ENCODE measurements around the gene GSX1.
A peak's percentile ranks its signal among the peaks of the same experiment; 100 is the strongest.
"Not testable (repeated sequence)": the region's sequence is repeated elsewhere in the genome, so short reads cannot be mapped to it uniquely, and the experiment has no call there.

GSX1 gene

DNA sequence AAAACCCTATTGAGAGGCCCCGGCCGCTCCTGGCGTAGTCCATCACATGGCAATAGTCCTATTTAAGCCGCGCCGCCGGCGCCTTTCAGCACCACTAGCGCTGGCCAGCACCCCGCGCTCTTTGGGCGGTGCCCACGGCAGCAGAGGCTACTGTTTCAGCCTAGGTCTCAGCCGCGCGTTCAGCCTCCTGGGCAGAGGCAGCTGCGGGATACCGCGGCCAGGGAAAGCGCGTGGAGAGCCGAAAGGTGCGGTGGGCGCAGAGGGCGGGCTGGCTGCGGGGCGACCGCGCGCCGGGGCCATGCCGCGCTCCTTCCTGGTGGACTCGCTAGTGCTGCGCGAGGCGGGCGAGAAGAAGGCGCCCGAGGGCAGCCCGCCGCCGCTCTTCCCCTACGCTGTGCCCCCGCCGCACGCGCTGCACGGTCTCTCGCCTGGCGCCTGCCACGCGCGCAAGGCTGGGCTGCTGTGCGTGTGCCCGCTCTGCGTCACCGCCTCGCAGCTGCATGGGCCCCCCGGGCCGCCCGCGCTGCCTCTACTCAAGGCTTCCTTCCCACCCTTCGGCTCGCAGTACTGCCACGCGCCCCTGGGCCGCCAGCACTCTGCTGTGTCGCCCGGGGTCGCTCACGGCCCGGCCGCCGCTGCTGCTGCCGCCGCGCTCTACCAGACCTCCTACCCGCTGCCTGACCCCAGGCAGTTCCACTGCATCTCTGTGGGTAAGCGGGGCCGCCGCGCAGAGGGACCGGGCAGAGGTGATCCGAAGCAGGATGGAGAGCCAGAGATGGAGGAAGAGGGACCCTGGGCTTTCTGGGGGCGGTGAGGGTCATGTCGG lies at the start of gene GSX1:
Gene GSX1 (plus strand): TSS at position 91 of the 826 bp plus-strand sequence. CDS start 208 bp downstream, at position 299.
- DNase-seq (ENCODE audit: low read depth in 1 of 2, low spot score in 1 of 2) = peak in 1 of 2 donors; percentile 15

DNA sequence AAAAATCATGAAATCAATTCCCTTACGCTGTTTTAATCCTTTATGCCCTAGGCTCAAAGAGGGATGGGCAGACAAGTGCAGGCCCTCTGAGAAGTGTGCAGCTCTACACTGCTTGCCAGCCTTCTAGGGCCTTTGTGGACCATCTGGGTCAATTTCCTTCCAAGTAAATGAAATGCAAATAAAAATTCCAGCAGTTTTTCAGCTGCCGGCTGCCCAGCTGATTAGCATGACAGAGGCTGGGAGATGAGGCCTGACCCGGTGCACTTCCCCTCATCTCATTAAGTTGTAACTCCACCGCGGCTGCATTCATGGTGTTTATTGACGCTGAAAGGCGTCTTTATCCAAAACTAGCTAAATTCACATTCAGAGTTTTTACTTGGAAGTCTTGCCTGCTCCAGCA lies 47.5 kb upstream of the GSX1 start:
- DNase-seq (ENCODE audit: low read depth in 1 of 2, low spot score in 1 of 2) = no peak

DNA sequence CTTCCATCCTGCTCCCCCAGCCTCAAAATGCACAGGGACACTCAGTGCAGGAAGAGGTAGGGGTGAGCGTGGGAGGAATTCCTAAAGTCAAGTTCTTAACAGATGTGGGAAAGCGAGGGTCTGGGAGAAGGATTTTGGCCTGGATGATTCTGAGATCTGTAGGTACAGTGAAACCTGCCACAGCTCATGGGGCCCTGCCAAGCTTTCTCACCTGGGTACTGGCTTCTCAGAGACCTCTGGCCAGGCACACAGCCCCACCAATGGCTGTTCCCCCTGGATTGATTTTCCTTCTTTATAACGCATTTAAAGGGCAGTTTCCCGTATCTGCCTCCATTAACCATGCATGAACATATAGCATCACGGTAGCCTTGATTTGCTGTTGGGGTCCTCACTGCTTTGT lies 47.0 kb upstream of the GSX1 start:
- DNase-seq (ENCODE audit: low read depth in 1 of 2, low spot score in 1 of 2) = no peak

DNA sequence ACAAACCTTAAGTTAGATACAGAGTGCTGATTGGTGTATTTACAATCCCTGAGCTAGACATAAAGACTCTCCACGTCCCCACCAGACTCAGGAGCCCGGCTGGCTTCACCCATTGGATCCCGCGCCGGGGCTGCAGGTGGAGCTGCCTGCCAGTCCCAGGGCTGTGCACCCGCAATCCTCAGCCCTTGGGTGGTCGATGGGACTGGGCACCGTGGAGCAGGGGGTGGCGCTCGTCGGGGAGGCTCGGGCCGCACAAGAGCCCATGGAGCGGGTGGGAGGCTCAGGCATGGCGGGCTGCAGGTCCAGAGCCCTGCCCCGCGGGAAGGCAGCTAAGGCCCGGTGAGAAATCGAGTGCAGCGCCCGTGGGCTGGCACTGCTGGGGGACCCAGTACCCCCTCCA lies 44.1 kb upstream of the GSX1 start:
- not testable (repeated sequence) for DNase-seq (ENCODE audit: low read depth in 1 of 2, low spot score in 1 of 2)

DNA sequence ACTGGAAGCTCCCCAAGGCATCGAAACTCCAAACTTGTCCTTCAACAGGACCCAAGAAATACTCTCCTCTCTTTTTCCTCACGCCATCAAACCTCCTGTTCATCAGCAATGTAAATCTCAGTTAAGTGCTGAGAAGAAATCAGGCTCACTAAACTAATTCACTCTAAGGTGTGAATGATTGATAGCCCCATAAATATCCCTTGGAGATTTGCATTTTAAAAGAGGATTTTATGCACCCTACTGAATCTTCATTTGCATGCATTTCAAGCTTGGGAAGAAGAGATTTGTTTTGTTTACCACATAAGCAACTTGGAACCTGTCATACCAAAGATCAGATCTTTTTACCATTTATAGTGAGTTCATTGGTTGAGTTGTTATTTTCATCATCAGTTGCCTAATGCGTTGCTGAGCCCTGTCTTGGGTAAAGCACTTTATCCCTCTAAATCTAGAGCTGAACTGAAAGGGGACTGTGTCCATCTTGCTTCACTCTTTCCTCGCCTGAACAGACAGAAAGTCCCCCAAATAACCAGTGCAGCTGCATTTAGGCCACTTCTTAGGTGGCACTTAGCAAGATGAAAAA lies 40.2 kb upstream of the GSX1 start:
- no peak for DNase-seq (ENCODE audit: low read depth in 1 of 2, low spot score in 1 of 2)

DNA sequence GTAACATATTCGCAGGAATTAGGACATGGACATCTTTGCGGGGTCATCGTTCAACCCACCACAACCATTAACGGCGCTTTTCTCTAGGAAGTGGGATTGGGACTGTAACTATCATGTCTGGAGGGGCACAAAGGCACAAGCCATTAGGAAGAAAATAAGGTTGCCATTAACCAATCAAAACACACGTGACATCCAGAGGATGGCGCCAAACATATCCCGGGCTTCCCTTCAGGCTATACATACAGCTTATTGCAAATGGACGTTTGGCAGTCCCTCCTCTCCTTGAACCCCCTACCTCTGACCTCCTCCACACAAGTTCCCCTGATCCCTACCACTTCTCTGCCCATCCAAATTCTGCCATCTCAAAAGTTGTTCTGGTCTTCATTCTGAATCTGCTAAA lies 26.6 kb upstream of the GSX1 start:
- DNase-seq (ENCODE audit: low read depth in 1 of 2, low spot score in 1 of 2) = no peak

DNA sequence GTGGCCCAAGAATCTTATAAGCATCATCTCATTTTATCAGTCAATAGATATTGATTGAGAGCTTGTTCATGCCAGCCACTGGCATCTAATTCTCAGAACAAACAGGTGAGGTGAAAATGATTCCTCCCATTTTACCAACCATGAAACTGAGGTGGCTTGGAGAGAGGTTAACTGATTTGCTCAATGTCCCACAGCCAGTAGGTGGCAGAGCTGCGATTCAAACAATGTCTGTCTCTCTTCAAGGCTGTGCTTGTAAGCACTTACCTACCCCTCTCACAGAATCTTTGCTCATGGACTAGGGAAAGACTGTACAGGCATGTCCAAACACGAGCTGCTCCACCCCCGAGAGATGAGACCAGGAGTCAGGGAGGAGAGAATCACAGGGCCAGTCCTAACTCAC lies 21.5 kb upstream of the GSX1 start:
- no peak for DNase-seq (ENCODE audit: low read depth in 1 of 2, low spot score in 1 of 2)

DNA sequence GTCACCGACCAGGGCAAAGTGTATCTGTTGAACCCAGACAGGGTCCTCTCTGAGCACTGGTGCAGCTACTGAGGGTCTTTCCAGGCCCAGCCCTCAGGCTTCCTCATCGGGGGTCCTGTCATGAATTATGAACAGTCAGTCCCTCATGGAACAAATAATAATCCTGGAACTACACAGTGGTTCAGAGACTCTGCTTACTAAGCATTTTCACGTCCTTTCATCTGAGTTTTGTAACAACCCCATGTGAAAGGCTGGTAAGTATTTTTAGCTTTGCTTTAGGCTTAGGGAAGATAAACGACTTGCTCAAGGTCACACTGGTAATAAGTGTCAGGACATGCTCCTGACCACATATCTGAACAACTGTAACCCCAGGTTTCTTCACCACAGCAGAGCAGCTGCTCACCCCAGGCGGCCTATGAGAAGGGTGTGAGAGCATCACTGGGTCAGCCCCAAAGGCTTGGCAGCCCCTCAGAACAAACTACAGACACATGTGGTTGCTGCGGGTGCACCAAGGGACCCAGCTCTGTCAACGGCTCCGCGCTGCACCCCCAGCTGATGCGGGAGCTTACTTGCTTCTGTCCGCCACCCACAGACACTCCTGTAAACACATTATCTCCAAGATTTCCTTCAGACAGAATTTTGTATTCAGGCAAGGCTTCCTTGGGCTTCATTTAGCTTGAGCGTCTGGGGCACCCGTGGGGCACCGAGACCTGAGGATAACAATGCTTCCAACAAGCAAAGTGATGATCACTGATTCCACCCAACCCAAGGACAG lies 19.4 kb upstream of the GSX1 start:
- DNase-seq (ENCODE audit: low read depth in 1 of 2, low spot score in 1 of 2) = no peak

DNA sequence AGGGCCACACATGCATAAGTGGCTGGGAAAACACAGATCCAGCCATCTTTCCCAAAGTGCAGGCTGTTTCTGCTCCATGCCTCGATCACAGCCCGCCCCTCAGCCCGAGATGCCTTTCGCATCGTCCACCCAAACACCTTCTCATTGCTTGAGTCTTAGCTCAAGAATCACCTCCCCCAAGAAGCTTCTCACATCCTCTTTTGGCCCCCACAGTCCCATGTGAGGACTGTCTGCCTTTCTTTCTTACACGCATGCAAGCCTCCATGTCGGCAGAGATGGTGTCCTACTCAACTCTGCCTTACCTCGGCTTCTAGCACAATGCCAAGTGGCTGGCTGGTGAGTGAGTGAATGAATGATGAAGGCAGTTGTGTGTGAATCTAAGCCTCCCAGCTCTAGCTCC lies 18.1 kb upstream of the GSX1 start:
- no peak for DNase-seq (ENCODE audit: low read depth in 1 of 2, low spot score in 1 of 2)

DNA sequence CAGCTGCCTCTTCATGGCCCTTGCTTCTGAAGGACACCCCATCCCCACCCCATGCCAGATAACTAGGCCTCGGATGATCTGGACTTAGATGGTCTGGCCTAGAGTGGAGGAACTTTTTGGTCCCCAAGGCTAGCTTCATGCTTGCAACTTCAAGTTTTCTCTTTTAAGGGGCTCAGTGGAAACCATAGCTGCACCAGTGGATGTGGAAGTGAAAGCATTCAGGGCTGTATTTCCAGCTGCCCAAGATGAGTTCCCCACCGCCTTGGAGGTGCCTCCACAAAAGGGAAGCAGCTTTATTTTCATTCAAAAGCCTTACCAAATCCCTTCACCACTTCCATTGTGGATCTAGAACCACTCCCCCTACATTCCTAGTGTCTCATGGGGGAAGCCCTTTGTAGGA lies 17.6 kb upstream of the GSX1 start:
- DNase-seq (ENCODE audit: low read depth in 1 of 2, low spot score in 1 of 2) = no peak

DNA sequence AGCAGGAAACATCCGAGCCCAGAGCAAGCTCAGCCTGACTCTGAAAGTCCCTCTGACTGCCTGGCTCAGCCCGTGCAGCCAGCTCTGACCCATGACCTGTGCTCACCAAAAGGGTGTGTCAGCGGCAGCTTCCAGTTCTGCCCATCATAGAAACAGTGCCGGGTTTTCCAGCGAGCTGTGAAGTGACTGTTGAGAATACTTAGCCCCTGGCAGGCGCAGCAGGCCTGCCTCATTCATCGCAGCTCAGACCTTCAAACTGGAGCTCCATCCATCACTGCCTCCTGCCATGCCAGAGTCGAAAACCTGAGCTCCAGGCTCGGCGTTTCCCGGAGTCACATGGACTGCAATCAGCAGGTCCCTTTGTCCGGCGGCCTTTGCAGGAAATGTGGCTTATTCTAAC lies 16.3 kb upstream of the GSX1 start:
- no peak for DNase-seq (ENCODE audit: low read depth in 1 of 2, low spot score in 1 of 2)

DNA sequence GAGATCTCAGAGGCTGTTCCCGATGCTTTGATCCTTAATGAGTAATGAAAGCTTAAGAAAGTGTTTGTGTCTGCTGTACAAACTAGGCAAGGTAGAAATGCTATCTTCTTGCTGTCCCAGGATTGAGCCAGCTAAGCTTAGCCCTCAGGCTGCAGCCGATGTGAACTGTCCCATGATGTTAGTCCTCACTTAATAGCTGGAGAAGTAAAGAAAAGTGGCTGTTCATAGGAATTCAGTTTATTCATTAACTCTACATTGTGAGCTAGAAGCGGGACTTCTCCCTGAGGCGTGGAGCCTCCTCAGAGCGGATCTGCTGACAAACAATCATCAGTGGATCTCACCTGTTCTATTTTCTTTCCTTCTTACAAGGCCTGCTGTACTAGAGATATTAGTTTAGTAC lies 10.1 kb upstream of the GSX1 start:
- DNase-seq (ENCODE audit: low read depth in 1 of 2, low spot score in 1 of 2) = no peak

DNA sequence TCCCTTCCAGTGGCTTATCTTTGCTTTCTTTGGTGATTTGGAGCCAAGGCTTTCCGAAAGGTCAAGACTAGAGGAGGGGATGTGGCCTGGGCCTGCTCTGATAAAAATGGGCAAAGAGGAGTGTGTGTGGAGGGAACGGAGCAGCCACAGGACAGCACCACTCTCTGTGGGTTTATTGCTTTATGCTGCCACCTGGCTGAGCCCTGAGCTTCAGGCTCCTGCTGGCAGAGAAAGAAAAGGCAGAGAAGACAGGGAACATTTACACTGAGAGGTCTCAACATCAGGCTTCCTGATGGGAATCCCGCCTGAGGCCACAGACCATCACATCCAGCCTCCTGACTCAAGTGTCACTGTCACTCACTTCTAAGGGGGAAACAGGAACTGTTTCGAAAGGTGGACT lies 9.2 kb upstream of the GSX1 start:
- DNase-seq (ENCODE audit: low read depth in 1 of 2, low spot score in 1 of 2) = no peak

DNA sequence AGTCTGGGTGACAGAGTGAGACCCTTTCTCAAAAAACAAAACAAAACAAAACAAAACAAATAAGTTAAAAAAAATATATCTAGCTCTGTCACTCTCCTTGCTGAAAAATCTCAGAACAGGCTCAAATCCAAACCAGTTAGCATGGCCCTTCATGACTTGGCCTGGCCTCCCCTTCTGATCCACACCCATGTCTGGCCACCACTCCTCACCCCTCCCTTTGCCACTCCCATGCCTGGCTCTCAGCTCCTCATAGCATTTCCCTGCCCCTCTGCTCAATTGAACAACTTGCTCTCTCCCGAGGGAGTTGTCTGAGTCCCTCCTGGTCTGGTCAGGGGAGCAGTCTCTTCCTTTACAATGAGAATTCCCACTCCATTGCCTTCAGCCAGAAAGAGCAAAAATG lies 4.0 kb upstream of the GSX1 start:
- DNase-seq (ENCODE audit: low read depth in 1 of 2, low spot score in 1 of 2) = no peak

DNA sequence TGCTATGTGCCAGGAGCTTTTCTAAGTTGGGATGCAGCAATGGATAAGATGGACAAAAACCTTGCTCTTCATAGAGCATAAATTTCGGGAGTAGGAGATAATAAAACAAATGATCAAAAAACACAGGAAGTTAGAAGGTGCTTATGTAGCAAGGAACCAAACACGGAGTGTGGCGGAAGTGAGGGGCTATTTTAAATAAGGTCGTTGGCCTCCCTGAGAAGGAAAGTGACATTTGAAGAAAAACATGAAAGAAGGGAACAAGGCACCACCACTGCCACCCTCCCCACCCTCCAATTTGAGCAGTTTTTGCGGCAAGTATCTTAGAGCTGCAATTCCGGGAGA lies 3.2 kb upstream of the GSX1 start:
- no peak for DNase-seq (ENCODE audit: low read depth in 1 of 2, low spot score in 1 of 2)

DNA sequence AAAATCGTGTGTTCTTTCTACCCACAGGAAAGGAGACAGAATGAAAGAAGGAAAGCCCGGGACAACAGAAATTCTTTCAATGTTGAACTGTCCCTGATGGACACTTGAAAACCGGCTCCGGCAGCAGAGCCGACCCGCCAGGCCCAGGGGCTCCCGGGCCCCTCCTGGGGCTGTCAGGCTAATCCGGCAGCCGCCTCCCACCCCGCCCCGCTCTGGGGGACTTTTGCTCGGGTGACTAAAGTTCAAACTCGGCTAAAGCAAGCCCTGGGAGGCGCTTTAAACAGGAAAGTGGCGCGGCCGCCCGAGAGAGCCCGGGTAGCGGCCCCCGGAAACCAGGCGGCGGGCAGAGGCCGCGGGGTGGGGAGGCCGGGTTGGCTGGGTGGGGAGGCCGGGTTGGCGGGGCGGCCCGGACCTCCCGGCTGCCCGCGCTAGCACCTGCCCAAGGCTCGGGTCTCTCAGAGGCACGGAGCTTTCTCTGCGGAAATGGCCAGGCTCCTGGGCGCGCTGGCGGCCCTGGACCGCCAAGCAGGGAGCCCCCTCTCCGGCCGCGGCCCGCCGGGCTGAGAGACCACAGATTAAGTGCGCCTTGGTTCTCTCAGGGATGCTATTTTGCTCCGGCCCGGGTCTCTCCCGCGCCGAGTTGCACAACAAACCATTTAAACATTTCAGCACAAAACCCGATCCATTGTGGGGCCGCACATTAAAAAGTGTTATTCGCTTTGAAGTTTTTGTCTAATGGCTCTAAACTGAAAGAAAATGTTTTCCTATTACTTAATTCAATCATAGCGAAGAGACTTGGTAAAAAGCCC lies 2.6 kb upstream of the GSX1 start:
- DNase-seq (ENCODE audit: low read depth in 1 of 2, low spot score in 1 of 2) = no peak

DNA sequence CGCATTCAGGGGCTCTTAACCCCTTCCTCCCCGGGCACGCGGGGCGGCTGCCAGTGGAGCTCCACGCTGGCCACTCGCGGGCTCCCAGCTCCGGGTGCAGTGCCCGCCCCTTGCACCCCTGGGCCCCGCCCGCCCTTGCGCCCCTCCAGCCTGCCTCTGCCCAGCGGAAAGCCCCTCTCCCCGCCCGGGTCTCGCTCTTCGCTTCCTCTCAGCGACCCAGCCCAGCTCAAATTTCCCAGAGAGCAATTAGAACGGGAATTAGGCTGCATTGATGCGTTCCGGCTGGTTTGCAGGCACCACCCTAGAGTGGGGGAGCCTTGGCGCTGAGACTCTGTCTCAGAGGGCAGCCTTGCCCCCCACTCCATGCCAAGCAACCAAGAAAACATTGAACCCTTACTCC lies 1.8 kb upstream of the GSX1 start:
- no peak for DNase-seq (ENCODE audit: low read depth in 1 of 2, low spot score in 1 of 2)

DNA sequence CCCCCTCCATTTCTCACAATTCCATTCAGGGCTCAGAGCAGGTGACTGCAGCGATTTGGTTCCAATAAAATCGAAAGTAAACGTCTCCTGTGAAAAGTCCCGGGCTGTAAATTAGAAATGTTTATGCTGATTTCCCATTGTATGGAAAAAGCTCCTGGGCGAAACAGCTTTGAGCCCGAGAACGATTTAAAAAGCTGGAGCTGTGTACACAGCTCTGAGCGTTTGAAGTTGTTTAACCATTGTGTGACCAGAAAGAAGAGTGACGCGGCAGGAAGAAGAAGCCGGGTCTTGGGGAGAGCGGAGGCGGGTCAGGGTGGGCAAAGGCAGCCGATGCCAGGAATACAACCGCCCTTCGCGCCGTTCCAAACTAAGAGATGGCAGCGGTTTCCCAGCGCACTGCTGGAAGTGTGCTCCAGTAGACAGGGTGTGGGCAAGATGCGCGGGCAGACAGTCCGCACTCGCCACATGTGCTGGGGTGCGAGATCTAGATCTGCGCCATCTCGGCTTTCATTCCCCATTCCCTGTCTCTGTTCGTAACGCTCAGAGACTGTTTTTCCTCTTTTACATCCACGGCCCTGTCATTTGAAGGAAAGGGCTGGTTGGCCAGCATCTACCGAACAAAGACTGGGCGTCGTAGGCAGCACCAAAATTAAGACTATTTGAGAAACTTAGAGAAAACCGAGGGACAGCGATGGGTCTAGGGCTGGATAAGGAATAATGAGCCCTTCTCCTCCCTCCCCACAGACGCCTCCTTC lies 960 bp upstream of the GSX1 start:
- no peak for DNase-seq (ENCODE audit: low read depth in 1 of 2, low spot score in 1 of 2)

DNA sequence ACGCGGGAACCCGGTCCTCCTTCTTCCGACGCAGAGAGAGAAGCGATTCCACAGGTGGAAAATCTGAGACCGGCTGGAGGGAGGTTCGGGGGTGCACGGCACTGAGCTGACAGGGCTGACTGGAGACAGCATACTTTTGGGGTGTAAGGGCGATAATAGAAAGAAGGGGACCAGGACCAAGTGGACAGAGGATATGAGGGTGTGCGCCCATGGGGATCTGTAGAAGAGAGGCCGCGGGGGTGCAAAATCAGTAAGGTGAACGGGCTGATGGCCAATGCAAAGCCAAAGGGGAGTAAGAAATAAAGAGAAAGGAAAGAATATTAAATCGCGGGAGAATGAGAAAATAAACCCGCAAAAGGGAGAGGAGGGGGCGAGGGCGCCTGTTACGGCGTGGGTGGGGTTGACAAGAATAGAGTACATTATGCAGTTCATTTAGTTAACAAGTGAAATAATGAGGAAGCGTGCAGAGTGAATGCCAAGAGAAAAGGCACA lies 336 bp upstream of the GSX1 start:
- no peak for DNase-seq (ENCODE audit: low read depth in 1 of 2, low spot score in 1 of 2)

DNA sequence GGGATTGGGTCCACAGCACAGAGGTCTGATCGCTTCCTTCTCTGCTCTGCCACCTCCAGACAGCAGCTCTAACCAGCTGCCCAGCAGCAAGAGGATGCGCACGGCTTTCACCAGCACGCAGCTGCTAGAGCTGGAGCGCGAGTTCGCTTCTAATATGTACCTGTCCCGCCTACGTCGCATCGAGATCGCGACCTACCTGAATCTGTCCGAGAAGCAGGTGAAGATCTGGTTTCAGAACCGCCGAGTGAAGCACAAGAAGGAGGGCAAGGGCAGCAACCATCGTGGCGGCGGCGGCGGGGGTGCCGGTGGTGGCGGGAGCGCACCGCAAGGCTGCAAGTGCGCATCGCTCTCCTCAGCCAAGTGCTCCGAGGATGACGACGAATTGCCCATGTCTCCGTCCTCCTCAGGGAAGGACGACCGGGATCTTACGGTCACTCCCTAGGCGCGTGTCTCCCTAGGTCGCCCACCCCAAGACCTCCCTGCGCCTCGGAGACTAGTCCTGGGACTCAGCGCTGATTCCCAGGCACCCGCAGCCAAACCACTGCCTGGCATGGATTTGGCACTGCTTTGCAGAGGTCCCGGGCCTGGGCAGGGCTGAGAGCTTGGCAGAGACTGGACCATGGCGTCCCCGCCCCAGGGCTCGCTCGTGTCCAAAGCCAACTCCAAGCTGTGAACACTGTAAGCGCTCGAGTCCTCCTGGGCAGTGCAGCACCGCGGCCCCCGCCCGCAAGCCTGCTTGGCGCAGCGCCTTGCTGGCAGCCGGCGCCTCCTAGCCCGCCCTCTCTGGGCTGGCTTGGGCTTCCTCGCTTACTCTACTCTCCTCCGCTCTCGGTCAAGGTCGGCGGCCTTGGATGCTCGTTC lies 1.5 kb downstream of the GSX1 start:
- no peak for DNase-seq (ENCODE audit: low read depth in 1 of 2, low spot score in 1 of 2)

All from activated CD4-positive, alpha-beta T cell treated with anti-CD3 and anti-CD28 coated beads, Interleukin-2, amount 50 U/mL, for 24 hours (primary cell).